Measurements from ENCODE around the gene BEND7. TPM values are rescaled to one million over a fixed set of nuclear protein-coding genes. Genes with fewer than 3 reads are reported as not detected.

BEND7 gene
- total and polyA plus RNA-seq, 9 of the 15 experiments (the other 6 are each of a cell fraction or from before 2014, with no cell fraction given), result 1.3 to 11.4 (median 5.2) TPM

DNA sequence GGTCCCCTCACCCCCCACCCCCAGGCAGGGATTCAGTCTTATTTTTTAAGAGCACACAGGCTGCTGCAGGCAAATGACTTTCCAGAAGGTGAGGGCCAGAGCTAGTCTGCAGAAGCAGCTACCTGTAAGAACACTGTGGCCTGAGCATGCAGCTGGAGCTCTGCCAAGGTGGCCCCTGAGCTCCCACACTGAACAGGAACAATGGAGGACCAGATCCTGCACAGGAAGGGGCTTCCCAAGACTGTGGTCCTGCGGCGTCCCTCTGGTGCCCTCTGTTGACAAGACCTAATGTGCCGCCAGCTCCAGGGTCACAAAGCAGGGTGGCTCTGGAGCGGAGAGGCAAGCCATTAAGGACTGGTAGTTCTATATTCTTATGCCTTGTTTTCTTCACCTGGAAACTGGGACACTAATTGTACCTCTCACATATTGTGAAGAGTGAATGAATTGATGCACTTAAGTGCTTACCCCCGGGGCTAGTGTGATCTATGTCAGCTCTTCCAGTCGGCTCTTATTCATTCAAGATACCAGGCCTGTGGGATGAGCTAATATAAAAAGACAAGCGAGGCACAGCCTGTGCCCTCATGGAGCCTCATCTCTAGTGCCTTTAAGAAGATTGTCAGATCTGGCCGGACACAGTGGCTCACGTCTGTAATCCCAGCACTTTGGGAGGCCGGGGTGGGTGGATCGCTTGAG, 8.0 kb upstream of the BEND7 start (continued):
- TF ChIP-seq SMAD4 (CRISPR knock-in tag; conservative IDR thresholded peaks at IDR 0.05) (no peak), ZNF354B (CRISPR knock-in tag; IDR thresholded peaks at IDR 0.05) (no peak), ZC3H8 (IDR thresholded peaks at IDR 0.05) (no peak), SMC3 (conservative IDR thresholded peaks at IDR 0.05; ENCODE audit: insufficient read depth, low read depth, low read length) (peak; percentile 55; the same call in 1 of the 2 replicates), JUN (IDR thresholded peaks at IDR 0.05; ENCODE audit: borderline replicate concordance, low read depth, low read length) (no peak), JUN (CRISPR knock-in tag; IDR thresholded peaks at IDR 0.05; ENCODE audit: borderline replicate concordance) (no peak), ZNF316 (IDR thresholded peaks at IDR 0.05) (no peak), POLR2A (conservative IDR thresholded peaks at IDR 0.05) (no peak), TGIF2 (CRISPR knock-in tag; IDR thresholded peaks at IDR 0.05) (no peak), DACH1 (IDR thresholded peaks at IDR 0.05; ENCODE audit: partially characterized antibody) (no peak), LEF1 (IDR thresholded peaks at IDR 0.05) (no peak), PURB (CRISPR knock-in tag; IDR thresholded peaks at IDR 0.05; ENCODE audit: low read depth) (no peak), BCL6 (CRISPR knock-in tag; IDR thresholded peaks at IDR 0.05) (no peak), ZBTB7A (IDR thresholded peaks at IDR 0.05; ENCODE audit: borderline replicate concordance, control insufficient read depth, low read depth, low read length) (peak; percentile 57; the same call in 1 of the 2 replicates), TAF9B (IDR thresholded peaks at IDR 0.05; ENCODE audit: partially characterized antibody) (no peak)
- TF ChIP-seq, protein P1, sequence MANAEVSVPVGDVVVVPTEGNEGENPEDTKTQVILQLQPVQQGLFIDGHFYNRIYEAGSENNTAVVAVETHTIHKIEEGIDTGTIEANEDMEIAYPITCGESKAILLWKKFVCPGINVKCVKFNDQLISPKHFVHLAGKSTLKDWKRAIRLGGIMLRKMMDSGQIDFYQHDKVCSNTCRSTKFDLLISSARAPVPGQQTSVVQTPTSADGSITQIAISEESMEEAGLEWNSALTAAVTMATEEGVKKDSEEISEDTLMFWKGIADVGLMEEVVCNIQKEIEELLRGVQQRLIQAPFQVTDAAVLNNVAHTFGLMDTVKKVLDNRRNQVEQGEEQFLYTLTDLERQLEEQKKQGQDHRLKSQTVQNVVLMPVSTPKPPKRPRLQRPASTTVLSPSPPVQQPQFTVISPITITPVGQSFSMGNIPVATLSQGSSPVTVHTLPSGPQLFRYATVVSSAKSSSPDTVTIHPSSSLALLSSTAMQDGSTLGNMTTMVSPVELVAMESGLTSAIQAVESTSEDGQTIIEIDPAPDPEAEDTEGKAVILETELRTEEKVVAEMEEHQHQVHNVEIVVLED (CRISPR knock-in tag; IDR thresholded peaks at IDR 0.05), result no peak
- TF ChIP-seq, protein P2, sequence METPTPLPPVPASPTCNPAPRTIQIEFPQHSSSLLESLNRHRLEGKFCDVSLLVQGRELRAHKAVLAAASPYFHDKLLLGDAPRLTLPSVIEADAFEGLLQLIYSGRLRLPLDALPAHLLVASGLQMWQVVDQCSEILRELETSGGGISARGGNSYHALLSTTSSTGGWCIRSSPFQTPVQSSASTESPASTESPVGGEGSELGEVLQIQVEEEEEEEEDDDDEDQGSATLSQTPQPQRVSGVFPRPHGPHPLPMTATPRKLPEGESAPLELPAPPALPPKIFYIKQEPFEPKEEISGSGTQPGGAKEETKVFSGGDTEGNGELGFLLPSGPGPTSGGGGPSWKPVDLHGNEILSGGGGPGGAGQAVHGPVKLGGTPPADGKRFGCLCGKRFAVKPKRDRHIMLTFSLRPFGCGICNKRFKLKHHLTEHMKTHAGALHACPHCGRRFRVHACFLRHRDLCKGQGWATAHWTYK (CRISPR knock-in tag; IDR thresholded peaks at IDR 0.05), result no peak
- TF ChIP-seq, protein P3, sequence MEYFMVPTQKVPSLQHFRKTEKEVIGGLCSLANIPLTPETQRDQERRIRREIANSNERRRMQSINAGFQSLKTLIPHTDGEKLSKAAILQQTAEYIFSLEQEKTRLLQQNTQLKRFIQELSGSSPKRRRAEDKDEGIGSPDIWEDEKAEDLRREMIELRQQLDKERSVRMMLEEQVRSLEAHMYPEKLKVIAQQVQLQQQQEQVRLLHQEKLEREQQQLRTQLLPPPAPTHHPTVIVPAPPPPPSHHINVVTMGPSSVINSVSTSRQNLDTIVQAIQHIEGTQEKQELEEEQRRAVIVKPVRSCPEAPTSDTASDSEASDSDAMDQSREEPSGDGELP (CRISPR knock-in tag; IDR thresholded peaks at IDR 0.05; ENCODE audit: borderline replicate concordance), result peak; percentile 11; the same call in 1 of the 2 replicates
- TF ChIP-seq, protein P4, sequence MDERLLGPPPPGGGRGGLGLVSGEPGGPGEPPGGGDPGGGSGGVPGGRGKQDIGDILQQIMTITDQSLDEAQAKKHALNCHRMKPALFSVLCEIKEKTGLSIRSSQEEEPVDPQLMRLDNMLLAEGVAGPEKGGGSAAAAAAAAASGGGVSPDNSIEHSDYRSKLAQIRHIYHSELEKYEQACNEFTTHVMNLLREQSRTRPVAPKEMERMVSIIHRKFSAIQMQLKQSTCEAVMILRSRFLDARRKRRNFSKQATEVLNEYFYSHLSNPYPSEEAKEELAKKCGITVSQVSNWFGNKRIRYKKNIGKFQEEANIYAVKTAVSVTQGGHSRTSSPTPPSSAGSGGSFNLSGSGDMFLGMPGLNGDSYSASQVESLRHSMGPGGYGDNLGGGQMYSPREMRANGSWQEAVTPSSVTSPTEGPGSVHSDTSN (CRISPR knock-in tag; IDR thresholded peaks at IDR 0.05; ENCODE audit: low read depth), result no peak
- TF ChIP-seq, protein P4 (tag; conservative IDR thresholded peaks at IDR 0.05; ENCODE audit: low read depth), result no peak
- TF ChIP-seq, protein P5, sequence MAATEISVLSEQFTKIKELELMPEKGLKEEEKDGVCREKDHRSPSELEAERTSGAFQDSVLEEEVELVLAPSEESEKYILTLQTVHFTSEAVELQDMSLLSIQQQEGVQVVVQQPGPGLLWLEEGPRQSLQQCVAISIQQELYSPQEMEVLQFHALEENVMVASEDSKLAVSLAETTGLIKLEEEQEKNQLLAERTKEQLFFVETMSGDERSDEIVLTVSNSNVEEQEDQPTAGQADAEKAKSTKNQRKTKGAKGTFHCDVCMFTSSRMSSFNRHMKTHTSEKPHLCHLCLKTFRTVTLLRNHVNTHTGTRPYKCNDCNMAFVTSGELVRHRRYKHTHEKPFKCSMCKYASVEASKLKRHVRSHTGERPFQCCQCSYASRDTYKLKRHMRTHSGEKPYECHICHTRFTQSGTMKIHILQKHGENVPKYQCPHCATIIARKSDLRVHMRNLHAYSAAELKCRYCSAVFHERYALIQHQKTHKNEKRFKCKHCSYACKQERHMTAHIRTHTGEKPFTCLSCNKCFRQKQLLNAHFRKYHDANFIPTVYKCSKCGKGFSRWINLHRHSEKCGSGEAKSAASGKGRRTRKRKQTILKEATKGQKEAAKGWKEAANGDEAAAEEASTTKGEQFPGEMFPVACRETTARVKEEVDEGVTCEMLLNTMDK (IDR thresholded peaks at IDR 0.05; ENCODE audit: borderline replicate concordance, insufficient read depth, low read depth, low read length, poor library complexity, severe bottlenecking), result no peak

All from K562 (cell line).